Progenitor cell of endocrine pancreas (in vitro differentiated cells): ENCODE results near the gene RFC1. TPM values are rescaled to one million over a fixed set of nuclear protein-coding genes. Genes with fewer than 3 reads are reported as not detected.
"Not testable (repeated sequence)": the region's sequence is repeated elsewhere in the genome, so short reads cannot be mapped to it uniquely, and the experiment has no call there.

Experiments used
- DNase-seq: peaks from one replicate; pipeline ENCODE4 v3.0.0; 2021; ENCODE audit warnings: low spot score; ENCODE audit not compliant: unreplicated experiment
- H3K27ac Mint-ChIP-seq: 2 replicates; pipeline ENCODE4 v1.8.0; 2021; ENCODE audit warnings: mild to moderate bottlenecking, moderate library complexity, mixed read lengths
- H3K27me3 Mint-ChIP-seq: 2 replicates; pipeline ENCODE4 v1.8.0; 2021; ENCODE audit warnings: mixed read lengths
- H3K36me3 Mint-ChIP-seq: 2 replicates; pipeline ENCODE4 v1.8.0; 2022; ENCODE audit warnings: mixed read lengths; ENCODE audit not compliant: insufficient read depth
- H3K4me1 Mint-ChIP-seq: 2 replicates; pipeline ENCODE4 v1.8.0; 2021; ENCODE audit warnings: low read depth, mixed read lengths
- H3K4me3 Mint-ChIP-seq: 2 replicates; pipeline ENCODE4 v1.8.0; 2021; ENCODE audit warnings: low read depth, mild to moderate bottlenecking, moderate library complexity, mixed read lengths
- H3K9me3 Mint-ChIP-seq: 2 replicates; pipeline ENCODE4 v1.8.0; 2021; ENCODE audit warnings: low read depth, mixed read lengths
- total RNA-seq: library from RNA; stranded (reverse); gene quantifications from 2 replicates; pipeline ENCODE4 v1.2.1, GENCODE V29; 2021
- TF ChIP-seq, protein P1 (sequence below): fragments of 200-600 bp; sonication (generic); IDR thresholded peaks from one replicate; pipeline ENCODE4 v1.5.0; 2021; ENCODE audit warnings: antibody characterized with exemption, mild to moderate bottlenecking; ENCODE audit not compliant: unreplicated experiment

RFC1 gene
- total RNA-seq, 1 donor from 2014 or later = 46.8 TPM

DNA sequence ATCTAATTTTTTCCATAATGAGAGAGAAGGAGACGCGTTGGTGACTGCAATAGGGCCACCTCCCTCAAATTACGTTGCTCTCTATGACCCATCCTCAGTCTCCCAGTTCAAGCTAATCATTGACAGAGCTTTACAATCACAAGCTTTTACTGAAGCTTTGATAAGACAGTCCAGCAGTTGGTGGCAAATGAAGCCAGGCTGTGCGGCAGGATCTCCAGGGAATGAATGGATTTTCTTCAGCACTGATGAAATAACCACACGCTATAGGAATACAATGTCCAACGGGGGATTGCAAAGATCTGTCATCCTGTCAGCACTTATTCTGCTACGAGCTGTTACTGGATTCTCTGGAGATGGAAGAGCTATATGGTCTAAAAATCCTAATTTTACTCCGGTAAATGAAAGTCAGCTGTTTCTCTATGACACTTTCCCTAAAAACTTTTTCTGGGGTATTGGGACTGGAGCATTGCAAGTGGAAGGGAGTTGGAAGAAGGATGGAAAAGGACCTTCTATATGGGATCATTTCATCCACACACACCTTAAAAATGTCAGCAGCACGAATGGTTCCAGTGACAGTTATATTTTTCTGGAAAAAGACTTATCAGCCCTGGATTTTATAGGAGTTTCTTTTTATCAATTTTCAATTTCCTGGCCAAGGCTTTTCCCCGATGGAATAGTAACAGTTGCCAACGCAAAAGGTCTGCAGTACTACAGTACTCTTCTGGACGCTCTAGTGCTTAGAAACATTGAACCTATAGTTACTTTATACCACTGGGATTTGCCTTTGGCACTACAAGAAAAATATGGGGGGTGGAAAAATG, 40.8 kb upstream of the RFC1 start, which contains the start of gene KLB:
TSS of gene KLB (plus strand) at position 168 of the 821 bp plus-strand sequence. CDS start at position 188, 20 bp downstream.
- Mint-ChIP-seq H3K9me3 (no peaks in the 10 kb centered on the region), H3K4me3 (peak within 1 kb of the TSS; percentile 5), H3K27ac (peak within 1 kb of the TSS; percentile 19), H3K4me1 (peaks cover 10% of the 10 kb centered on the region), H3K27me3 (no peaks in the 10 kb centered on the region), H3K36me3 (no peaks in the 10 kb centered on the region)
- TF ChIP-seq, protein P1, sequence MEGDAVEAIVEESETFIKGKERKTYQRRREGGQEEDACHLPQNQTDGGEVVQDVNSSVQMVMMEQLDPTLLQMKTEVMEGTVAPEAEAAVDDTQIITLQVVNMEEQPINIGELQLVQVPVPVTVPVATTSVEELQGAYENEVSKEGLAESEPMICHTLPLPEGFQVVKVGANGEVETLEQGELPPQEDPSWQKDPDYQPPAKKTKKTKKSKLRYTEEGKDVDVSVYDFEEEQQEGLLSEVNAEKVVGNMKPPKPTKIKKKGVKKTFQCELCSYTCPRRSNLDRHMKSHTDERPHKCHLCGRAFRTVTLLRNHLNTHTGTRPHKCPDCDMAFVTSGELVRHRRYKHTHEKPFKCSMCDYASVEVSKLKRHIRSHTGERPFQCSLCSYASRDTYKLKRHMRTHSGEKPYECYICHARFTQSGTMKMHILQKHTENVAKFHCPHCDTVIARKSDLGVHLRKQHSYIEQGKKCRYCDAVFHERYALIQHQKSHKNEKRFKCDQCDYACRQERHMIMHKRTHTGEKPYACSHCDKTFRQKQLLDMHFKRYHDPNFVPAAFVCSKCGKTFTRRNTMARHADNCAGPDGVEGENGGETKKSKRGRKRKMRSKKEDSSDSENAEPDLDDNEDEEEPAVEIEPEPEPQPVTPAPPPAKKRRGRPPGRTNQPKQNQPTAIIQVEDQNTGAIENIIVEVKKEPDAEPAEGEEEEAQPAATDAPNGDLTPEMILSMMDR = no peak
- DNase-seq = no peak

DNA sequence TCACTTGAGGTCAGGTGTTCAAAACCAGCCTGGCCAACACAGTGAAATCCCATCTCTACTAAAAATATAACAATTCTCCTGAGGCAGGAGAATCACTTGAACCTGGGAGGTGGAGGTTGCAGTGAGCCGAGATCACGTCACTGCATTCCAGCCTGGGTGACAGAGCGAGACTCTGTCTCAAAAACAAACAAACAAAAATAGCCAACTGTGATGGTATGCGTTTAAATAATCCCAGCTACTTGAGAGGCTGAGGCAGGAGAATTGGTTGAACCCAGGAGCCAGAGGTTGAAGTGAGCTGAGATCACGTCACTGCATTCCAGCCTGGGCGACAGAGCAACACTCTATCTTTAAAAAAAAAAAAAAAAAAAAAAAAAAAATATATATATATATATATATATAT, 35.5 kb upstream of the RFC1 start:
- H3K4me3 Mint-ChIP-seq, H3K36me3 Mint-ChIP-seq, H3K4me1 Mint-ChIP-seq: not testable (repeated sequence)

DNA sequence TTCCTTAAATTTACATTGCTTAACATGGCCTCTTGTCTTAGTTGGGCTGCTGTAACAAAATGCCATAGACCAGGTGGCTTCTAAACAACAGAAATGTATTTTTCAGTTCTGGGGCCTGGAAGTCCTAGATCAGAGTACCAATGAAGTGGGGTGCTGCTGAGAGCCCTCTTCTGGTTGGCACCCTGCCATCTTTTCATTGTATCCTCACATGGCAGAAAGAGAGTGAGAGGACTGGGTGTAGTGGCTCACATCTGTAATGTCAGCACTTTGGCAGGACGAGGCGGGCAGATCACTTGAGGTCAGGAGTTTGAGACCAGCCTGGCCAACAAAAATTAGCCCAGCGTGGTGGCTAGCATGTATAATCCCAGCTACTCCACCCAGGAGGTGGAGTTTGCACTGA, 28.5 kb upstream of the RFC1 start:
- no peak overlapping the region for H3K27ac Mint-ChIP-seq
- no peak overlapping the region for H3K4me3 Mint-ChIP-seq
- TF ChIP-seq, protein P1 = no peak
- H3K27me3 Mint-ChIP-seq = no peaks in the 10 kb centered on the region
- DNase-seq = no peak
- peaks cover 4% of the 10 kb centered on the region for H3K9me3 Mint-ChIP-seq
- no peaks in the 10 kb centered on the region for H3K4me1 Mint-ChIP-seq
- no peaks in the 10 kb centered on the region for H3K36me3 Mint-ChIP-seq

More for the DNA sequence above, 35.5 kb upstream of the RFC1 start:
- not testable (repeated sequence) for H3K27ac Mint-ChIP-seq, DNase-seq, H3K9me3 Mint-ChIP-seq, H3K27me3 Mint-ChIP-seq

DNA sequence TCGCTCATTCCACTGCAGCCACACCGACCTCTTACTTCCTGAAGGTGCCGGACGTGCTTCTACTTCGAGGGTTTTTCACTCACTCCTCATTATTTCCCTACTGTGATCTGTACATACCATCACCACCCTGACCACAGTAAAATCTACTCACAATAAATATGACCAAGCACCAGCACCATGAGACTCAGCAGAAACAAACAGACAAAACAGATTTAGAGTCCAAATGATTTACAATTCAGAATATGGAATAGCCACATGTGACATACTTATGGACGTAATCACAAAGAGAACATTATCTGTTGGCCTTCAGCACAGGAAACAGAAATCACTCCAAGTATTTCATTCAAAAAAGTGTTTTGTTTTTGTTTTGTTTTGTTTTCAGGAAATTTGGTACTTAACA, 24.4 kb upstream of the RFC1 start:
- no peak overlapping the region for H3K27ac Mint-ChIP-seq
- no peaks in the 10 kb centered on the region for H3K4me1 Mint-ChIP-seq
- peaks cover 4% of the 10 kb centered on the region for H3K9me3 Mint-ChIP-seq
- DNase-seq = no peak
- H3K36me3 Mint-ChIP-seq = no peaks in the 10 kb centered on the region
- H3K4me3 Mint-ChIP-seq = no peak overlapping the region
- H3K27me3 Mint-ChIP-seq = no peaks in the 10 kb centered on the region
- TF ChIP-seq, protein P1 = no peak

DNA sequence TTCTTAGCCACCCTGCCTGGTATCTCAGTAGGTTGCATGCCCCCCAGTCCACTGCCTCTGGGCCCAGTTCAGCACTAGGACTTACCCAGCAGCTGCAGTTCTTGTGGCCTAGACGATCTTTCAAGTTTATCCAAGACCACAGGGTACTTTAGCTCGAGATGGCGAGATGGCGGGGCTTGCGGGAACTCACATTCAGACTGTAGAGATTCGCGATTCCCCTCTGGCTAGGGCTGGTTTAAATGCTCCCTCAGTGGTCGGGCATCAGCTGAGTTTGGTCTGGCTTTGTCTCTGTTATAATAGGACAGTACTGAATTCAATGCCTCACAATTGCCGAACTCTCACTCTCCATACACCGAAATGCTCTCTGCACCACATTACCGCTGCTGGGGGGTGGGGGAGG, 18.4 kb upstream of the RFC1 start:
- DNase-seq = no peak
- Mint-ChIP-seq H3K27ac (no peak overlapping the region), H3K4me1 (peaks cover 5% of the 10 kb centered on the region), H3K36me3 (no peaks in the 10 kb centered on the region), H3K27me3 (no peaks in the 10 kb centered on the region), H3K4me3 (no peak overlapping the region), H3K9me3 (peaks cover under 1% of the 10 kb centered on the region)
- TF ChIP-seq, protein P1 = no peak

DNA sequence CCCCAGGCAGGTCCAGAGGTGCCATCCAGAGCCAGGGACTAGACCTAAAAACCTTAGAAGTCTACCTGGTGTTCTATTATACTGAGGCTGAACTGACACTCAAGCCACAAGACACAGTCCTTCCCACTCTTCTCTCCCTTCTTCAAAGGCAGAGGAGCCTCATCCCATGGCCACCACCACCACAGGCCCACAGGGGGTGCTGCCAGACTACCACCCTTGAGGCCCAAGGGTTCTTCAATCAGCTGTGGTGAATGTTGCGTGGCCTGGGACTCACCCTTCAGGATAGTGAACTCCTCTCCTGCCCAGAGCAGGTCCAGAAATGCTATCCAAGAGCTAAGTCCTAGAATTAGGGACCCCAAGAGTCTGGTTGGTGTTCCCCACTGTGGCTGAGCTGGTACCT, 17.5 kb upstream of the RFC1 start:
- no peaks in the 10 kb centered on the region for H3K36me3 Mint-ChIP-seq
- TF ChIP-seq, protein P1 = no peak
- H3K27ac Mint-ChIP-seq = no peak overlapping the region
- no peak for DNase-seq
- no peak overlapping the region for H3K4me3 Mint-ChIP-seq
- H3K4me1 Mint-ChIP-seq = peaks cover 5% of the 10 kb centered on the region
- no peaks in the 10 kb centered on the region for H3K27me3 Mint-ChIP-seq
- H3K9me3 Mint-ChIP-seq = peaks cover 7% of the 10 kb centered on the region
